ENCODE measurements around the gene CNPY2.
A peak's percentile ranks its signal among the peaks of the same experiment; 100 is the strongest.
"Not testable (repeated sequence)": the region's sequence is repeated elsewhere in the genome, so short reads cannot be mapped to it uniquely, and the experiment has no call there.

The CNPY2 gene

DNA sequence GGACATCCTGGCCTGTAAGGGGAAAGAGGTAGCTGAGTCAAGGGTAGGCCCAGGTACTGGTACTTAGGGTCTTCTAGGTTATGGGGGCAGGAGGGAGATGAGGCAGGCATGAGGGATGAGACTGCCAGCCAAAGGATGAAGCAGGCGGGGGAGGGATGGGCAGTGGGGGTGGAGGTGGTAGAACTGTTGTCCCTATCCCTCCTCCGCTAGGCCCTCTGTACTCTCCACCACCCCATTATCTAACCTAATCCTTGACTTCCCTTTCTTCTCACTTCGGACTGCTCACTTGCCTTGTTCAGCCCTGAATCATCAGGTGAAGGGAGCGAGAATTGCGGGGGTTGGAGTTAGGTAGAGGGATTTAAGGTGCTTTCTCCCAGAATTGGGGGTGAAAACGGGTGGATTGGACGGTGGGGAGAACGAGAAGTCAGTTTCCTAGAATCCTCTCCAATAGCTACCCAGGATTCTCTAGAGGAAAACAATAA lies 17.4 kb upstream of the CNPY2 start:
- TF ChIP-seq, protein P1, sequence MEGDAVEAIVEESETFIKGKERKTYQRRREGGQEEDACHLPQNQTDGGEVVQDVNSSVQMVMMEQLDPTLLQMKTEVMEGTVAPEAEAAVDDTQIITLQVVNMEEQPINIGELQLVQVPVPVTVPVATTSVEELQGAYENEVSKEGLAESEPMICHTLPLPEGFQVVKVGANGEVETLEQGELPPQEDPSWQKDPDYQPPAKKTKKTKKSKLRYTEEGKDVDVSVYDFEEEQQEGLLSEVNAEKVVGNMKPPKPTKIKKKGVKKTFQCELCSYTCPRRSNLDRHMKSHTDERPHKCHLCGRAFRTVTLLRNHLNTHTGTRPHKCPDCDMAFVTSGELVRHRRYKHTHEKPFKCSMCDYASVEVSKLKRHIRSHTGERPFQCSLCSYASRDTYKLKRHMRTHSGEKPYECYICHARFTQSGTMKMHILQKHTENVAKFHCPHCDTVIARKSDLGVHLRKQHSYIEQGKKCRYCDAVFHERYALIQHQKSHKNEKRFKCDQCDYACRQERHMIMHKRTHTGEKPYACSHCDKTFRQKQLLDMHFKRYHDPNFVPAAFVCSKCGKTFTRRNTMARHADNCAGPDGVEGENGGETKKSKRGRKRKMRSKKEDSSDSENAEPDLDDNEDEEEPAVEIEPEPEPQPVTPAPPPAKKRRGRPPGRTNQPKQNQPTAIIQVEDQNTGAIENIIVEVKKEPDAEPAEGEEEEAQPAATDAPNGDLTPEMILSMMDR (IDR thresholded peaks at IDR 0.05), result no peak
- DNase-seq (ENCODE audit: low spot score), result no peak

DNA sequence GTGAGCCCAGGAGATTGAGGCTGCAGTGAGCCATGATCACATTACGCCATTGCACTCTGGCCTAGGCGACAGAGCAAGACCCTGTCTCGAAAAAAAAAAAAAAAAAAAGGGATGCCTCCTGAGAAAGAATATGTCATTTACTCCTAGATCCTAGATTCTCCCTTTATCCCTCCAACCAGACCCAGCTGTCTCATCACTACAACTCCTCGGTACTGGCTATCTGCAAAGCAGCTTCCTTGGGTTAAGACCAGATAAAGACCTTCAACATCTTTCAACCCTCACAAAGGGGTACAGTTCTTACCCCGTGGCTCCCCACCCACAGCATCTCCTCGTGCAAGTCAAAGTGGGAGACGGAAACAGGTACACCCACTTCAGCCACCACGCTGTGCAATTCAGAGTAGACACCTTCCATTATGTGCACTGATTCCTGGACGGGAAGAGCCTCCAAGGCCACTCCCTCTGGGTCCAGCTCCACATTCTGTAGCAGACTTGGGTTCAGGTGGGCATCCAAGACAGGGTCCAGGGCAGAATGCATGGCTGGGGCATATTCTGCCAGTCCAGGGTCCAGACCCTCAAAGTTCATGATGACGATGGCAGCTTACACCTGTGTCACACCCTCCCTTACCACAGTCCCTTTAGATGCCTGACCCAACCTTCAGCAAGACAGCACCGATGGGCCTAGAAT lies 16.9 kb upstream of the CNPY2 start:
- DNase-seq (ENCODE audit: low spot score), result no peak
- peak overlapping the region; percentile 88 to 98 for H3K27ac ChIP-seq
- peak overlapping the region; percentile 80 for H3K4me3 ChIP-seq
- TF ChIP-seq, protein P1 (IDR thresholded peaks at IDR 0.05), result no peak

More for the DNA sequence above, 17.4 kb upstream of the CNPY2 start:
- Histone ChIP-seq H3K4me3 (peak overlapping the region; percentile 80), H3K27ac (peak overlapping the region; percentile 88 to 98)

DNA sequence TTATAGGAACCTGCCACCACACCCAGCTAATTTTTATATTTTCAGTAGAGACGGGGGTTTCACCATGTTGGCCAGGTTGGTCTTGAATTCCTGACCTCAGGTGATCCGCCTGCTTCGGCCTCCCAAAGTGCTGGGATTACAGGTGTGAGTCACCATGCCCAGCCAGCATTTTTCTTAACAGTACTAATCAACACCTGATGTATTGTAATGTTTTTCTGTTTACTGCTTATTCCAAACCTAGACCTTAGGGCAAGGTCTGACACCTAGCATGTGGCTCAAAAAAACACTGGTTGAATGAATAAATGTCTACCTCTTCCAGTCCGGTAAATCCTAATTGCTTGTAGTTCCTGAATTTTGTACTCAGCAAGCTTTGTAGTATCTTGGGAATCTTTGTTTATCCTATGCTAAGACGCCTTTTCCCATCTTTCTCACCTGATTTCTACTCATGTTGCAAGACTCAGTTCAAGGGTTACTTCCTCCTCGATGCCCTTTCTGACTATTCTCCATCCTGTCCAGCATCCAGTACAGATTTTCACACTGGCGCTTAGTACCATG lies 15.2 kb upstream of the CNPY2 start:
- Histone ChIP-seq H3K27ac (no peak overlapping the region), H3K4me3 (no peak overlapping the region)
- DNase-seq (ENCODE audit: low spot score), result no peak
- TF ChIP-seq, protein P1 (IDR thresholded peaks at IDR 0.05), result no peak

DNA sequence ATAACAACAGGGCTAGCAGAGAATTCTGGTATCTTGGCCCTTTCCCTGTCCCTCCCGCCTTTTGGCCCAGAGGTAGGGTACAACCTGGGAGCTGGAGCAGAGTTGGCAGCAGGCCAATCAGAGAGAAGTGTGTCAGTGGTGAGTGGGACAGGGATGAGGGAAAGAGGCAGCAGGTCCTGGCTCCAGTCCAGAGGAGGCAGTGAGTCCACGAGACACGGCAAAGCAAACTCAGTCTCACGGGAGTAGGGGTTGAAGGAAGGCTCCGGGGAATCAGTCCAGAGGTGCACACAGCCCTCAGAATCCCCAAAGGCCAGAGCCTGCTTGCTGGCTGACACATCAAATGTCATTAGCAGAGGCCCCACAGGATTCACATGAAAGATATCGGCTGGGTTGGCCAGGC lies 10.7 kb upstream of the CNPY2 start:
- Histone ChIP-seq H3K4me3 (no peak overlapping the region), H3K27ac (no peak overlapping the region)
- DNase-seq (ENCODE audit: low spot score), result no peak
- TF ChIP-seq, protein P1 (IDR thresholded peaks at IDR 0.05), result no peak

DNA sequence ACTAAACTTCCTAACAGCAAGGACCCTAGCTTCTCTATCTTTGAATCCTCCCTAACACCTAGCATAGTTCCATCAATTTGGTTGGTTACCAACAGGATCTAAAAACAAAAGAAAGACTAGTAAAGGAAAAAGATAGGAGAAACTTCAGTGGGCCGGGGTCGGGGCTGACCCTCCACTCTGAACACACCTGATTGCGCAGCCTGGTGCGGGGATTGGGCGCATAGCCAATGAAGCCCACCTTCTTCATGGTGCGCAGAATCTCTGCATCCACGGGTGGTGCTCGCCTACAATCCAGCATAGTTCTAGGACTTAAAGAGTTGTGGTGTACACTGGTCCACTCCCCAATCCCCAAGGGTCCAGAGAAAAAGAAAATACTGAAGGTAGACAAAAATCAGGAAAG lies 10.3 kb upstream of the CNPY2 start:
- TF ChIP-seq, protein P1 (IDR thresholded peaks at IDR 0.05), result no peak
- no peak overlapping the region for H3K4me3 ChIP-seq
- H3K27ac ChIP-seq, result no peak overlapping the region
- DNase-seq (ENCODE audit: low spot score), result no peak

DNA sequence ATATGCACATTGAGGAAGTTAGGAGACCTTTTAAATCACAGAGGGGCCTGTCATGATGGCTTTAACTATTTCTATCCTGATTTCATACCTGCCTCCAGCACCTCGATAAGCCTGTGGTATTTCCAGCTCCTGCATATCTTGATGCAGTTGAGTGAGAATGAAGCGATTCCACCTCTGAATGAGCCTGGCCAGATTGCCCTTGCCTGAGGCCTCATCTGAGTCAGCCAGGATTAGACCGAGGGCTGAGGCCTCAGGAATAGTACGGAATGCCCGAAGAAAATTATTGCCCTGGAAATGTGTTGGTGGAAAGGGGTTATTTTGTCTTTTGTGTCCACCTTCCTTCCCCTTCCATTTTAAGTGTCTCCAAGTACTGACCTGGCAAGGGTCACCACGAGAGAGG lies 8.4 kb upstream of the CNPY2 start:
- Histone ChIP-seq H3K4me3 (no peak overlapping the region), H3K27ac (no peak overlapping the region)
- TF ChIP-seq, protein P1 (IDR thresholded peaks at IDR 0.05), result no peak
- no peak for DNase-seq (ENCODE audit: low spot score)

DNA sequence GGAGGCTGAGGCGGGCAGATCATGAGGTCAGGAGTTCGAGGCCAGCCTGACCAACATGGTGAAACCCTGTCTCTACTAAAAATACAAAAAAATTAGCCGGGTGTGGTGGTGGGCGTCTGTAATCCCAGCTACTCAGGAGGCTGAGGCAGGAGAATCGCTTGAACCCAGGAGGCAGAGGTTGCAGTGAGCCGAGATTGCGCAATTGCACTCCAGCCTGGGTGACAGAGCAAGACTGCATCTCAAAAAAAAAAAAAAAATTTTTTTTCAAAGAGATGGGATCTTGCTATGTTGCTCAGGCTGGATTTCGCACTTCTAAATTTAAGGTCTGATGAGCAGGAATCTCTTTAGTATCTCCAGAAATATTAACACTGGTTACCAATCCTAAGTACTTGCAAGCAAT lies 5.8 kb upstream of the CNPY2 start:
- not testable (repeated sequence) for DNase-seq (ENCODE audit: low spot score); H3K27ac ChIP-seq; H3K4me3 ChIP-seq

Data from coronary artery (tissue), 2 donors.